Measurements from ENCODE around the gene CFAP61. TPM values are rescaled to one million over a fixed set of nuclear protein-coding genes. Genes with fewer than 3 reads are reported as not detected.
A peak's percentile ranks its signal among the peaks of the same experiment; 100 is the strongest.
"Not testable (repeated sequence)": the region's sequence is repeated elsewhere in the genome, so short reads cannot be mapped to it uniquely, and the experiment has no call there.

Gene CFAP61
- total RNA-seq, 1 donor = not detected

- peak in 1 of 3 donors; percentile 11 for DNase-seq (ENCODE audit: low read depth in 2 of 3, low spot score in 2 of 3)
These were observed 264.9 kb downstream of the CFAP61 start for GRCh38 chr20:20317195-20317594.

GRCh38 chr20:20317621-20318364 lies 265.5 kb downstream of the CFAP61 start:
- no peak for DNase-seq (ENCODE audit: low read depth in 2 of 3, low spot score in 2 of 3)

GRCh38 chr20:20318365-20319161 lies 266.2 kb downstream of the CFAP61 start:
- peak in 1 of 3 donors; percentile 69 for DNase-seq (ENCODE audit: low read depth in 2 of 3, low spot score in 2 of 3)

- no peak for DNase-seq (ENCODE audit: low read depth in 2 of 3, low spot score in 2 of 3)
These were observed 268.8 kb downstream of the CFAP61 start for GRCh38 chr20:20321134-20321533.

- no peak for DNase-seq (ENCODE audit: low read depth in 2 of 3, low spot score in 2 of 3)
These were observed 269.6 kb downstream of the CFAP61 start for GRCh38 chr20:20321917-20322316.

GRCh38 chr20:20322912-20323311 lies 270.6 kb downstream of the CFAP61 start:
- no peak for DNase-seq (ENCODE audit: low read depth in 2 of 3, low spot score in 2 of 3)

GRCh38 chr20:20327746-20328145 lies 275.4 kb downstream of the CFAP61 start:
- DNase-seq (ENCODE audit: low read depth in 2 of 3, low spot score in 2 of 3) = no peak

- no peak for DNase-seq (ENCODE audit: low read depth in 2 of 3, low spot score in 2 of 3)
These were observed 277.2 kb downstream of the CFAP61 start for GRCh38 chr20:20329564-20329963.

GRCh38 chr20:20331156-20331555 lies 278.8 kb downstream of the CFAP61 start:
- peak in 1 of 3 donors; percentile 42 for DNase-seq (ENCODE audit: low read depth in 2 of 3, low spot score in 2 of 3)

- DNase-seq (ENCODE audit: low read depth in 2 of 3, low spot score in 2 of 3) = peak in 1 of 3 donors; percentile 14
These were observed 279.5 kb downstream of the CFAP61 start for GRCh38 chr20:20331817-20332216.

GRCh38 chr20:20333866-20334265 lies 281.5 kb downstream of the CFAP61 start:
- peak in 1 of 3 donors; percentile 41 for DNase-seq (ENCODE audit: low read depth in 2 of 3, low spot score in 2 of 3)

GRCh38 chr20:20334489-20334888 lies 282.2 kb downstream of the CFAP61 start:
- peak in 1 of 3 donors; percentile 72 for DNase-seq (ENCODE audit: low read depth in 2 of 3, low spot score in 2 of 3)

- DNase-seq (ENCODE audit: low read depth in 2 of 3, low spot score in 2 of 3) = no peak
These were observed 285.9 kb downstream of the CFAP61 start for GRCh38 chr20:20338133-20338730.

- DNase-seq (ENCODE audit: low read depth in 2 of 3, low spot score in 2 of 3) = no peak
These were observed 288.1 kb downstream of the CFAP61 start for GRCh38 chr20:20340443-20340842.

GRCh38 chr20:20341371-20341770 lies 289.0 kb downstream of the CFAP61 start:
- DNase-seq (ENCODE audit: low read depth in 2 of 3, low spot score in 2 of 3) = no peak

- no peak for DNase-seq (ENCODE audit: low read depth in 2 of 3, low spot score in 2 of 3)
These were observed 289.7 kb downstream of the CFAP61 start for GRCh38 chr20:20342066-20342465.

- DNase-seq (ENCODE audit: low read depth in 2 of 3, low spot score in 2 of 3) = no peak
These were observed 291.6 kb downstream of the CFAP61 start for GRCh38 chr20:20343932-20344331.

- no peak for DNase-seq (ENCODE audit: low read depth in 2 of 3, low spot score in 2 of 3)
These were observed 292.1 kb downstream of the CFAP61 start for GRCh38 chr20:20344476-20344875.

- peak in 1 of 3 donors; percentile 43 for DNase-seq (ENCODE audit: low read depth in 2 of 3, low spot score in 2 of 3)
These were observed 301.2 kb downstream of the CFAP61 start for GRCh38 chr20:20353576-20353975.

- not testable (repeated sequence) for DNase-seq (ENCODE audit: low read depth in 2 of 3, low spot score in 2 of 3)
These were observed 303.2 kb downstream of the CFAP61 start for GRCh38 chr20:20355503-20355902.

GRCh38 chr20:20358801-20359200 lies 306.5 kb downstream of the CFAP61 start:
- no peak for DNase-seq (ENCODE audit: low read depth in 2 of 3, low spot score in 2 of 3)

Data from hematopoietic multipotent progenitor cell (in vitro differentiated cells).